Astrocyte of the spinal cord (primary cell): ENCODE results near the gene FRMD7.
"Not testable (repeated sequence)": the region's sequence is repeated elsewhere in the genome, so short reads cannot be mapped to it uniquely, and the experiment has no call there.

Source experiments
- DNase-seq: peaks from one replicate; pipeline ENCODE4 v3.0.0; 2011; ENCODE audit warnings: low read depth, low spot score
- H3K4me3 ChIP-seq: 2 replicates; pipeline ENCODE4 v1.5.1; 2011; ENCODE audit warnings: low read depth, mild to moderate bottlenecking, low read length, moderate library complexity
- CTCF ChIP-seq: IDR thresholded peaks from 2 replicates; pipeline ENCODE4 v1.5.1; 2012; ENCODE audit warnings: low read depth, mild to moderate bottlenecking, low read length, inconsistent platforms
- in situ Hi-C: cut with HindIII; loops from 2 replicates; pipeline ENCODE4 v1.10.0; 2017; ENCODE audit warnings: low sequenced_read_pairs

FRMD7 gene

GRCh38 chrX:132127743-132128142, at the start of gene FRMD7:
Gene FRMD7, minus strand, starts transcription at chrX:132128020. Its CDS starts 176 bp downstream, at chrX:132127844.
- TF ChIP-seq CTCF, result no peak
- in situ Hi-C loops, result no loop called here
- peak; percentile 27 for DNase-seq

GRCh38 chrX:132173647-132174046, 45.8 kb upstream of the FRMD7 start:
- no peak overlapping the region for H3K4me3 ChIP-seq
- no peak for TF ChIP-seq CTCF
- in situ Hi-C loops, result no loop called here
- DNase-seq, result no peak

More at GRCh38 chrX:132127743-132128142, at the start of gene FRMD7:
- H3K4me3 ChIP-seq, result no peak within 1 kb of the TSS

- no peak overlapping the region for H3K4me3 ChIP-seq
- no peak for TF ChIP-seq CTCF
- DNase-seq, result no peak
- in situ Hi-C loops, result no loop called here
Measured at GRCh38 chrX:132171881-132172280, 44.1 kb upstream of the FRMD7 start.

- H3K4me3 ChIP-seq, result no peak overlapping the region
- in situ Hi-C loops, result no loop called here
- TF ChIP-seq CTCF, result no peak
- DNase-seq, result no peak
Measured at GRCh38 chrX:132171478-132171877, 43.7 kb upstream of the FRMD7 start.

GRCh38 chrX:132169554-132169953, 41.7 kb upstream of the FRMD7 start:
- DNase-seq, result no peak
- H3K4me3 ChIP-seq, result no peak overlapping the region
- in situ Hi-C loops, result no loop called here
- TF ChIP-seq CTCF, result no peak

GRCh38 chrX:132165651-132166050, 37.8 kb upstream of the FRMD7 start:
- DNase-seq, result peak; percentile 2
- no peak for TF ChIP-seq CTCF
- in situ Hi-C loops, result no loop called here
- no peak overlapping the region for H3K4me3 ChIP-seq

- TF ChIP-seq CTCF, result no peak
- no peak overlapping the region for H3K4me3 ChIP-seq
- no peak for DNase-seq
- in situ Hi-C loops, result no loop called here
Measured at GRCh38 chrX:132165005-132165404, 37.2 kb upstream of the FRMD7 start.

GRCh38 chrX:132163094-132163493, 35.3 kb upstream of the FRMD7 start:
- DNase-seq, H3K4me3 ChIP-seq, in situ Hi-C loops: not testable (repeated sequence)
